ENCODE data around the gene ADIPOR1. TPM values are rescaled to one million over a fixed set of nuclear protein-coding genes. Genes with fewer than 3 reads are reported as not detected.

The ADIPOR1 gene
- total RNA-seq, 1 experiment from 2014 or later, result 71.4 TPM

- Histone ChIP-seq H3K36me3 (ENCODE audit: control insufficient read depth, insufficient read depth, low read length) (no peaks in the 10 kb centered on the region), H3K27me3 (replicated peaks; ENCODE audit: control insufficient read depth, insufficient read depth, low read length) (no peaks in the 10 kb centered on the region; the same call in 1 of the 2 replicates), H3K4me3 (ENCODE audit: low read depth, low read length) (no peak overlapping the region), H3K4me1 (peaks cover 25% of the 10 kb centered on the region), H3K9me3 (no peaks in the 10 kb centered on the region)
- POLR2A ChIA-PET, result no interaction called here
- peaks cover 3% of the 10 kb centered on the region for H3K27me3 Mint-ChIP-seq (ENCODE audit: insufficient read depth, unreplicated experiment)
- no peak overlapping the region for H3K27ac Mint-ChIP-seq (ENCODE audit: unreplicated experiment)
- CTCF ChIA-PET, result no interaction called here
- H3K4me3 Mint-ChIP-seq (ENCODE audit: unreplicated experiment), result peak overlapping the region; percentile 83
- peak; percentile 64 to 68 for DNase-seq
- TF ChIP-seq CTCF (IDR thresholded peaks at IDR 0.05; ENCODE audit: insufficient read depth in 1 of 2, low read depth in 1 of 2, low read length in 1 of 2, severe bottlenecking in 1 of 2, unreplicated experiment in 1 of 2), result peak; percentile 66 to 87
- peaks cover 13% of the 10 kb centered on the region for H3K4me1 Mint-ChIP-seq (ENCODE audit: low read depth, unreplicated experiment)
- intact Hi-C loops (cut with micrococcal nuclease; ENCODE audit: unreplicated experiment), result loop anchor here (1.0 to 2.0 kb wide), 2 partner anchors 30 to 43 kb away; no protein-coding TSS in a partner anchor
- no TSS peak for BruUV-seq (replicated peaks)
- no peaks in the 10 kb centered on the region for H3K36me3 Mint-ChIP-seq (ENCODE audit: insufficient read depth, unreplicated experiment)
- H3K9me3 Mint-ChIP-seq (ENCODE audit: unreplicated experiment), result no peaks in the 10 kb centered on the region
Observed at GRCh38 chr1:202968895-202969295, 10.8 kb upstream of the ADIPOR1 start.

GRCh38 chr1:202968351-202968750 is 10.2 kb upstream of the ADIPOR1 start:
- peak overlapping the region; percentile 70 for H3K4me3 ChIP-seq (ENCODE audit: low read depth, low read length)
- ChIA-PET POLR2A (no interaction called here), CTCF (interaction anchor here (0.6 to 1.3 kb wide), 2 partner anchors 24 to 374 kb away, joined by 4 to 5 read pairs; no protein-coding TSS in a partner anchor)
- no peak for TF ChIP-seq CTCF (IDR thresholded peaks at IDR 0.05; ENCODE audit: insufficient read depth in 1 of 2, low read depth in 1 of 2, low read length in 1 of 2, severe bottlenecking in 1 of 2, unreplicated experiment in 1 of 2)
- H3K27me3 ChIP-seq (replicated peaks; ENCODE audit: control insufficient read depth, insufficient read depth, low read length), result no peaks in the 10 kb centered on the region; the same call in 1 of the 2 replicates
- H3K4me1 Mint-ChIP-seq (ENCODE audit: low read depth, unreplicated experiment), result peaks cover 13% of the 10 kb centered on the region
- H3K27me3 Mint-ChIP-seq (ENCODE audit: insufficient read depth, unreplicated experiment), result peaks cover 3% of the 10 kb centered on the region
- no peak for DNase-seq
- H3K4me1 ChIP-seq, result peaks cover 25% of the 10 kb centered on the region
- no peaks in the 10 kb centered on the region for H3K36me3 ChIP-seq (ENCODE audit: control insufficient read depth, insufficient read depth, low read length)
- BruUV-seq (replicated peaks), result no TSS peak
- no peaks in the 10 kb centered on the region for H3K9me3 Mint-ChIP-seq (ENCODE audit: unreplicated experiment)
- intact Hi-C loops (cut with micrococcal nuclease; ENCODE audit: unreplicated experiment), result loop anchor here (2.0 kb wide), 1 partner anchor 30 kb away; no protein-coding TSS in a partner anchor
- H3K36me3 Mint-ChIP-seq (ENCODE audit: insufficient read depth, unreplicated experiment), result no peaks in the 10 kb centered on the region
- H3K4me3 Mint-ChIP-seq (ENCODE audit: unreplicated experiment), result peak overlapping the region; percentile 83
- H3K9me3 ChIP-seq, result no peaks in the 10 kb centered on the region
- no peak overlapping the region for H3K27ac Mint-ChIP-seq (ENCODE audit: unreplicated experiment)

GRCh38 chr1:202967684-202968281 is 9.7 kb upstream of the ADIPOR1 start:
- no peaks in the 10 kb centered on the region for H3K9me3 Mint-ChIP-seq (ENCODE audit: unreplicated experiment)
- TF ChIP-seq CTCF (IDR thresholded peaks at IDR 0.05; ENCODE audit: insufficient read depth in 1 of 2, low read depth in 1 of 2, low read length in 1 of 2, severe bottlenecking in 1 of 2, unreplicated experiment in 1 of 2), result no peak
- DNase-seq, result peak in 1 of 2 experiments; percentile 15
- no peaks in the 10 kb centered on the region for H3K36me3 Mint-ChIP-seq (ENCODE audit: insufficient read depth, unreplicated experiment)
- no peaks in the 10 kb centered on the region for H3K36me3 ChIP-seq (ENCODE audit: control insufficient read depth, insufficient read depth, low read length)
- intact Hi-C loops (cut with micrococcal nuclease; ENCODE audit: unreplicated experiment), result loop anchor here (2.0 kb wide), 1 partner anchor 31 kb away; no protein-coding TSS in a partner anchor
- no peaks in the 10 kb centered on the region for H3K9me3 ChIP-seq
- H3K27me3 ChIP-seq (replicated peaks; ENCODE audit: control insufficient read depth, insufficient read depth, low read length), result no peaks in the 10 kb centered on the region; the same call in 1 of the 2 replicates
- peaks cover 25% of the 10 kb centered on the region for H3K4me1 ChIP-seq
- H3K4me3 Mint-ChIP-seq (ENCODE audit: unreplicated experiment), result peak overlapping the region; percentile 83
- peak overlapping the region; percentile 42 for H3K27ac Mint-ChIP-seq (ENCODE audit: unreplicated experiment)
- H3K4me1 Mint-ChIP-seq (ENCODE audit: low read depth, unreplicated experiment), result peaks cover 13% of the 10 kb centered on the region
- BruUV-seq (replicated peaks), result no TSS peak
- CTCF ChIA-PET, result interaction anchor here (0.6 to 1.3 kb wide), 2 partner anchors 24 to 375 kb away, joined by 4 to 5 read pairs; no protein-coding TSS in a partner anchor
- peak overlapping the region; percentile 70 for H3K4me3 ChIP-seq (ENCODE audit: low read depth, low read length)
- no peaks in the 10 kb centered on the region for H3K27me3 Mint-ChIP-seq (ENCODE audit: insufficient read depth, unreplicated experiment)
- POLR2A ChIA-PET, result no interaction called here

Measured in Caco-2 (cell line).